Measurements from ENCODE around the gene DIAPH2.

The DIAPH2 gene

DNA sequence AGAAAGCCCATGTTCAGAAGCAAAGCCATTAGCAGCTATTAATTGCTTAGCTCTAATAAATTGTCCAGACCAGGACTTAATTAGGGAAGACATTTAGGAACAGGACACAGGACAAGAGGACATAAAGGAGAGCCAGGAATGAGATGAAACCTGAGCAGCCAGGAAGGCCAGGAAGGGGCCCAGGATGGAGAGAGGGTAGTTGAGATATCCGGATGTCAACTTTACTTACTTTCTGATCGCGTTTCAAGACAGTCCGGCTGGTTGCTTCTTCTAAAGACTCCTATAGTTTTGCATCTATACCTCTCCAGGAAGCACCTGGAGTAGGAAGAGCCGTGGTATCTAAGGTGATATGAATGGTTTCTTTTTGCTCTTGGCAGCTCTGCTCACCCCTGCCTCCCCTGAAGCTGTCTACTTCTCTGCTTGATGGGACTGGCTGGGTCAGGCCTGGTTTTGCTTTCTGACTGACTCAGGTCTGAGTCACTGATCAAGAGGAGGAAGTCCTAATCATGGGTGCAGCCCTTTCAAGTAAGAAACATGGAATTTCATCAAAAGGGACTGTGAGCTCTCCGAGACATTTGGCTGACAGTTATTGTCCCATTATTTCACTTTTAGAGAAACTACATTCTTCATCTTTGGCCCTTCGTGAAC, 932.4 kb downstream of the DIAPH2 start:
- DNase-seq, result no peak

DNA sequence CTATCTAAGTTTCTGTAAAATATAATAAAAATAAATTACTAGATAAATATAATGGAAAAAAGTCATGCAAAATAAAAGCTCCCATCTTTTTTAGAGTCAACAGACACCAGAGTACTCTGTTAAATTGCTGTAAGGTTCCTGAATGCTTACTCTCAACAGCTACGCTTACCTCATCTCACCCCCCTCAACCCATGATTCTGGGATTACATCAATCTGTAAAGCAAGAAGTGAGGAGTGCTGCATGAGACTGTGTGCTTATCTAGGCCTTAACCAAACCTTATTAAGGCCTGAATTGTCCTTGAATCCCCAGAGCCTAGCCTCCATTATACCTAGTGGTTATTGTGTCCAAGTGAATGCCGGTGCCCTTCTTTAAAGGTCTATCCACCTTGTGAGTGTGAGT, 934.9 kb downstream of the DIAPH2 start:
- DNase-seq, result no peak

DNA sequence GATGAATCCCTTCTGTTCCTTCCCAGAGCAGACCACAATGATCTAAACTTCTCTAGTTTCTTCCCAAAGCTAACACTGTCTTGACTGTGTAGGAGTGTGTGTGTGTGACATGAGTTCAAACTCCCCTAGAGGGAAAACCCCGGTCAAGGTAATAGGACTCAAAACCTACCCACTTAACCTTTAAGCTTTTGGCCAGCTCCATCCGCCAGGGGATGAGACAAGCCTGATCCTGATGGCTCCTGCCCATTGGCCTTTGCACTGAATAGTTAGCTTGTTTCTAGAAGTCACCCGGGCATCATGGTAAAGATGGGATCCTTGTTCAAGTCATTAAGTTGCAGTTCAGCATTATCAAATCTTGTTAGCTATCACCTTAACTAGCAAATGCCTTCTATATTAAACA, 937.5 kb downstream of the DIAPH2 start:
- DNase-seq, result no peak

DNA sequence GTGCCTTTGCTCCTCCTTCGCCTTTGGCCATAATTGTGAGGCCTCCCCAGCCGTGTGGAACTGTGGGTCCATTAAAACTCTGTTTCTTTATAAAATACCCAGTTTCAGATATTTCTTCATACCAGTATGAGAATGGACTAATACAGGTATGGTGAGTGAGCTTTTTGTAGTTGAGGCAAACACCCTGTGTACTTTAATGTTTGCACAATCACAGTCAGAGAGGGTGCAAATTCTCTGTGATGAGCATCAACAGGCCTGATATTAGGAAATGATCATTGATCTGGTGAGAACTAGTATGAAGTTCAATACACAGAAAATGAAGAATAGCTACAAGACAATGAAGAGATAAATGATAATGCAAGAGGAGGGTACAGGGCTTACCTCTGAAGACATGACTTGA, 943.7 kb downstream of the DIAPH2 start:
- DNase-seq, result no peak

DNA sequence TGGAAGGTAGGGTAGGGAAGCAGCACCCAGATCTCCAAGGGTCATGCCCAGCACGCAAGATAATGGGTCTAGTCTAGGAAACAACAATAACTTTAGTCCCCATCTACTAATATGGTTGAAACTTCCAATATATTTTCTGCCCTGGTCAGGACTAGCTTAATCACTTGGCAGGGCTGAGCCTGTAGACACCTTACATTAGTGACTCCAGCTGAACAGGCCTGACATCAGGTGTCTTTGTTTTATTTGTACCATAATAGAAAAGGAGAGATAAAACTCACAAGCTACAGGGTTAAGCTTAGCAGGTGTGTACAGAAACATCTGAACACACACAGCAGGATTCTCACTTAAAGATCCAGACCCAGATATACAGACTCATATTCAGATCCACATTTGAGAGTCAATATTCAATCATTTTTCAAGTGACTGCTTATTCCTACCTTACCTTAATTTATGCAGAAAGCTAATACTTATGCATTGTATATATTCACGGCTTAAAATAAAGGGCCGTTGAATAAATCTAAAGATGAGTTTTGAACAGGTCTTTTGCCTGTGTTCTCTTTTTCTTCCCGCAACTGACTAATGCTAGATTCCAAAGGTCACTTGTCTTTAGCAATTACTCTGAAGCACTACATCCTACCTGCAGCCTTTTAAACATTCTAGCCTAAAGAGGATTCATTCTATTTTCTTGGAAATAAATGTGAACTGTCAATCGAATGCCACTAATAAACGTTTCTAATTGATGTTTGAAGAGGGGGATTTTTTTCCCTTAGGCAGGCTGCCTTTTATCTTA, 944.4 kb downstream of the DIAPH2 start:
- no peak for DNase-seq

DNA sequence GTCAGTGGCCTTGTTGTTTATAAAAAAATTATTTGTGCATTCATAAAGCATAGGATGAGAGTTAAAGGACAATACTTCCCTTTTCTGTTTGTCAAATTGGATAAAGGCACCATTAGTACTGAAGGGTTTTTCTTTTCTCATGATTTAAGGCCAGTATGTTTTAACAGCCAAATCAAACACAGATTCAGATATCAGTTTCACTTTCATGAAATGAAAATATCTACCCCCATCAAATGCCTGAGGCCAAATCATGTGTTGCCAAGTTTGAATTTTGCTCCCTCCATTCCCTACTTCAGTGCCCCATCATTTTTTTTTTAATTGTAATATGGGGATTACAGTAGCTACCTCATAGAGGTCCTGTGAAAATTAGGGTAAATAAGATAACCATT, 944.9 kb downstream of the DIAPH2 start:
- no peak for DNase-seq

DNA sequence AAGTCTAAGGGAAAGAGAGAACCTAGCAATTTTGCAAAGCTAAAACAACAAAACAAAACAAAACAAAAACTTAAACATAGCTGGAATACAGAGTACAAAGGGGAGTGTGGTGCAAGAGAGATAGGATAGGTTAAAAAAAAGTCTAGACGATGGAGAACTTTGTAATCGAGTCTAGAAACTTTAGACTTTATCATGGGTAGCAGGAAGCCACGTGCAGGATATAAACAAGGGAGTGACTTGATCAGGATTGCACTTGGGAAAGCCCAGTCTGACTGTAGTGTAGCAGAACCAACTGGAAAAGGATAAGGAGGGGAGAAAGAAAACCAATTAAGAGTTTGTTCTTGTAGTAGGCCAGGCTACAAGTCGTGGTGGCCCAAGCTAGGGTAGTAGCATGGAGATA, 949.2 kb downstream of the DIAPH2 start:
- DNase-seq, result no peak

DNA sequence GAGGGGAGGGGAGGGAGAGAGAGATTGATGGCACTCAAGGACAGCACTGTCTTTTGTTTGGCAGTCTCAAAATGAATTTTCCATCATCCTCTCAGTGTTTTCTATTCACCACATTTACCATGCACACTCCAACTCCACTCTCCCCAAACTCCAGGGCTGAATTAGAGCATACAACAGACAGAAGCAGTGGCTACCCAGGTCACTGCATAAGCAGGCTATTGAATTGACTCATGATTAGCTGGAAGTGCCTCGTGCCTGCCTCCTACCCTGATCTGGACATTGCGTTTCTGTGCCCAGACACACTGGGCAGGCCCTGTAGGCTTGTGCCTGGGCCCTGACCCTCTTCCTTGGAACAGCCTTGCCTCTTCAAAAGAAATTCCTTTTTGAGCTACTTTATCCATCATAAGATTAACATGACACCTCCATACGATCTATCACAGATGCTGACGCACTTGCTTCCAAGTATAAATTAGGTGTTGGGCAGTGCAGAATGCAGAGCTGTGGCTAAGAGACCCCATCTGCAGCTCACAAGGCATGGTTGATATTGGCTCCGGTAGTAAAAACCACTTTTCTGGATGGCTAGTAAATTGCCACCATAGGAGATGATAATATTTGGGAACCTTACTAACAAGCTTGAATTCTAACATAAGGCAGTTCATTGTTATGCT, 952.0 kb downstream of the DIAPH2 start:
- no peak for DNase-seq

DNA sequence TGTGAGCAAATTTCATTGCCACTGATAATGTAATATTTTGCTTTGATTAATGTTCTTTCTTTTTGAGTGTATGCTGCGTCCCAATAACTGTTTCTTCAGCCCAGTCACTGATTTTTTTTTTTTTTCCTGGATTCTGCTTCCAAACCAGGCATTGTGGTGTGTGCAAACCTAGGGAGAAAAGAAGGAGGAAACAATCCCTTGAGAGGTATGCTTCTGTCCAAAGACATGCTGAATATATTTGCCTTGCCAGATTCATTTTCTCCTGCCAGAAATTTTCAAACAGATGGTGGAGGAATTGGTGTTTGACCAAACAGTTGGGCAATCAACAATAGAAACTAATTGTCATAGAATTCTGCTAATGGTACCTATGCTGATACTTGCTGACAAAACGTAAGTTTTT, 952.6 kb downstream of the DIAPH2 start:
- DNase-seq, result no peak

DNA sequence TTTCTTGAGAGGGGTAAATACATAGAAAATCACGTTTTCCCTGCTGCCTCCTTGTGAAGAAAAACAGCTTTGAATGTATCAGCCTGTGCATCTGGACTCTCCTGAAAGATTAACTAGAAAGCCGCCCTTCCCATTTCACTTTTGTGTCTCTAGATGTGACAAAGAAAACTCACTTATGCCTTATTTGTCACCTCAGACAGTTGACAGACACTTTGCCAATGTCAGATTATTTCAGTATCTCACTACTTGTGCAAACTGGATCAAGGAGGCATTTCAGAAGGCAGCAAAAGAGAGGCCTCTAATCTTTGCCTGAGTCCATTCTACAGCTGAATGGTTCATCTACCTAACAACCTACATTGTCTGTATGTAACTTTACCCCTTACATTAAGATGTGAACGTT, 954.0 kb downstream of the DIAPH2 start:
- DNase-seq, result no peak

DNA sequence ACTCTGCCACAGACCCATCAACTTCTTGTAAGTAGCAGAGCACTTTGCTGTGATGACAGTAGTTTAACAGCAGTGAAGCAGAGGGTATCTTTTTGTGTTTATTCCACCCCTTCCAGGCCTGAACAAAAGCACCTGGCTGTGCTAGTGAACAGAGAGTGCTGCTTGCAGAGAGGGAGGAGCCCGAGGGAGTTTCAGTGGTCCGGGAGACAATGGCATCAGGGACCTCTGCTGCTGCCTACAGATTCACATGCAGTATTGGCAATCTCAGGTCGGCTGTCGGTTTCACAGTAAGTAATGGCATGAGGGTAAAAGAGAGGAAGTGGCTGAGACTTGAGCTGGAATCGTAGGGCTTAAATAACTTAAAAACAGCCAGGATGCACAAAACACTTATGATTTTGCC, 954.9 kb downstream of the DIAPH2 start:
- no peak for DNase-seq
